ENCODE data around the gene PRKAG2. TPM values are rescaled to one million over a fixed set of nuclear protein-coding genes. Genes with fewer than 3 reads are reported as not detected.
"Not testable (repeated sequence)": the region's sequence is repeated elsewhere in the genome, so short reads cannot be mapped to it uniquely, and the experiment has no call there.

Gene PRKAG2
- total RNA-seq, 2 donors from 2014 or later = 38.3 to 78.5 TPM

DNA sequence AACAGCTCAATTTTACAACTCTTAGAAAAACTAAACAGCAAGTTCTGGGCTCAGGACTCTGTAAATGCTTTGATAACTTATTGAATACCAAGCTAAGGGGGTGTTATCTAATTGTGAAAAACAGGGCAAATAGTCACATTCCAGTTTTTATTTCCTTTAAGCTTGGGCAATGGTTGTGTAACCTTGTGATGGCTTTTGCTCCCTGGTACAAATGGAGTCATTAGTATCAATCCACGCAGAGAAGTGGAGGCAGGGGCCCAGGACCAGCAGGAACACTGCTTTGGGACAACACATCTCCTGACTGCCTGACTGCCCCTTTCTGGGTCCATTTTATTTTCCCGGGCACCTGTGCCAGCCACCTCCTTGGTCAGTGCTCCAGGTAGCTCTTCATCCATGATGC, 5.8 kb upstream of the PRKAG2 start:
- TF ChIP-seq, protein P1, sequence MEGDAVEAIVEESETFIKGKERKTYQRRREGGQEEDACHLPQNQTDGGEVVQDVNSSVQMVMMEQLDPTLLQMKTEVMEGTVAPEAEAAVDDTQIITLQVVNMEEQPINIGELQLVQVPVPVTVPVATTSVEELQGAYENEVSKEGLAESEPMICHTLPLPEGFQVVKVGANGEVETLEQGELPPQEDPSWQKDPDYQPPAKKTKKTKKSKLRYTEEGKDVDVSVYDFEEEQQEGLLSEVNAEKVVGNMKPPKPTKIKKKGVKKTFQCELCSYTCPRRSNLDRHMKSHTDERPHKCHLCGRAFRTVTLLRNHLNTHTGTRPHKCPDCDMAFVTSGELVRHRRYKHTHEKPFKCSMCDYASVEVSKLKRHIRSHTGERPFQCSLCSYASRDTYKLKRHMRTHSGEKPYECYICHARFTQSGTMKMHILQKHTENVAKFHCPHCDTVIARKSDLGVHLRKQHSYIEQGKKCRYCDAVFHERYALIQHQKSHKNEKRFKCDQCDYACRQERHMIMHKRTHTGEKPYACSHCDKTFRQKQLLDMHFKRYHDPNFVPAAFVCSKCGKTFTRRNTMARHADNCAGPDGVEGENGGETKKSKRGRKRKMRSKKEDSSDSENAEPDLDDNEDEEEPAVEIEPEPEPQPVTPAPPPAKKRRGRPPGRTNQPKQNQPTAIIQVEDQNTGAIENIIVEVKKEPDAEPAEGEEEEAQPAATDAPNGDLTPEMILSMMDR (IDR thresholded peaks at IDR 0.05) = no peak
- no peak for ATAC-seq (ENCODE audit: insufficient number of reproducible peaks, low FRiP score, low read depth)
- H3K27me3 ChIP-seq (replicated peaks; ENCODE audit: insufficient read depth) = no peaks in the 10 kb centered on the region
- peaks cover 4 to 5% of the 10 kb centered on the region in 2 donors for H3K4me1 ChIP-seq (ENCODE audit: control insufficient read depth in 1 of 2, low read depth in 2 of 2)
- DNase-seq (ENCODE audit: low spot score) = no peak
- H3K36me3 ChIP-seq = no peaks in the 10 kb centered on the region
- H3K4me3 ChIP-seq = no peak overlapping the region
- no peaks in the 10 kb centered on the region for H3K9me3 ChIP-seq
- no peak overlapping the region for H3K27ac ChIP-seq

DNA sequence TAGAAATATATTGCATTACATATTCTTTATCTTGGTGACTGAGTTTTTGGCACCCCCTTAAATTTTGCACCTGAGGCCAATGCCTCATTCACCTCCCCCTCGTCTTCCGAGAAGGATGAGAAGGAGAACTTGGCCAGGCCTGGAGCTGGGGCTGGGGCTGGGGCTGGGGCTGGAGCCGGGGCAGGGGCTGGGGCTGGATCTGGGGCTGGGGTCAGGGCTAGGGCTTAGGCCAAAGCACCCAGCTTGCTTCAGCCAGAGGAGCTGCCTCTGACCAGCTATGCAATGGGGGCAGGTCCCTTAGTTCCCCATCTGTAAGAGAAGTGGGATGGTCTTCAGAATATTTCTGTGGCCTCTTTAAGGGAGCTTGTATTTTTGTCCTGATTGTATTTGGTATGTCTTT, 3.8 kb upstream of the PRKAG2 start:
- ATAC-seq (ENCODE audit: insufficient number of reproducible peaks, low FRiP score, low read depth) (no peak), DNase-seq (ENCODE audit: low spot score) (no peak)
- H3K4me3 ChIP-seq = no peak overlapping the region
- no peaks in the 10 kb centered on the region for H3K9me3 ChIP-seq
- no peaks in the 10 kb centered on the region for H3K36me3 ChIP-seq
- H3K4me1 ChIP-seq (ENCODE audit: control insufficient read depth in 1 of 2, low read depth in 2 of 2) = peaks cover 4 to 6% of the 10 kb centered on the region in 2 donors
- H3K27me3 ChIP-seq (replicated peaks; ENCODE audit: insufficient read depth) = no peaks in the 10 kb centered on the region
- H3K27ac ChIP-seq = no peak overlapping the region
- TF ChIP-seq, protein P1 (IDR thresholded peaks at IDR 0.05) = no peak

DNA sequence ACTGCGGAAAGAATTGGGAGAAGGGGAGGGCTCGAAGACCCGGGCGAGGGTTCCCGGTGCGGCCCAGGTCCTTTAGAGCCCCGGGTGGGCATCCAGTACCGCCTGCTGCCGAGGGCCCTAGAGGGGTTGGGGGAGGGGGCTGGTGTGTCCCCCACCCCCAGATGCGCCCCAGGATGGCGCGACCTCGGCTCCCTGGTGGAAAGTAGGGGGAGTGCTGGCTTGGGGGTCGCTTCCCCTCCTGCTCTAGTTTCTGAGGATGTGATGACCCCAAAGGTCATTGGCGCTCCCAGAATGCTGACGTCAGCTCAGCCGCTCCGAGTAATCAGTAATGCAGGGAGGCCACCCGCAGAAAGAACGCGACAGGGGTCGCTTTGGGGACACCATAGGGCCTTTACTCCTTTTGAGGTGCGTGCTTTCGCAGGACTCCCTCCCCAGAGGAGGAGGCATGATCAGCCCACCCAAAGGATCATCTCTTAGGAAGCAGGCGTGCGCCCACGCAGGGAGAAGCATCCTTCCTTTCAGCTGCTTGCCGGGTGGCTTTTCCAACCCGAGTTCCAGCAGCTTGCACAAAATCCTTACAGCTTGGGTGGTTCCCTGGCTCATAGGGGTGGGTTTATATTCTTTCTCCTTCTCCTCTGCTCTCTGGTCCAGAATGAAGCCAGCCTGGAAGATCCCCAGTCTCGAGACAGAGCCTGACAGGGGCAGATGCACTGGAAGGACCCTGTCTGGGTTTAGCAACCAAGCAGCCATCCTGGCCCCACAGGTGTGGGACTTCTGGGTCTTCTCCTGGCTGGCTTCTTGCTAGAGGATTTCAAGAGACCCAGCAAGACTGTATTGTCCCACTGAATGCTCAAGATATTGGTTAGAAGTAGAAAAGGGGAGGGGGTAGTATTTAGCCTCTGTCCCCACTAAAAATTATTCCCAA, 1.3 kb upstream of the PRKAG2 start:
- Histone ChIP-seq H3K4me3 (peak overlapping the region; percentile 80), H3K4me1 (ENCODE audit: control insufficient read depth in 1 of 2, low read depth in 2 of 2) (peaks cover 4 to 15% of the 10 kb centered on the region in 2 donors), H3K9me3 (no peaks in the 10 kb centered on the region), H3K27ac (no peak overlapping the region), H3K27me3 (replicated peaks; ENCODE audit: insufficient read depth) (no peaks in the 10 kb centered on the region), H3K36me3 (no peaks in the 10 kb centered on the region)
- no peak for ATAC-seq (ENCODE audit: insufficient number of reproducible peaks, low FRiP score, low read depth)
- DNase-seq (ENCODE audit: low spot score) = no peak
- TF ChIP-seq, protein P1 (IDR thresholded peaks at IDR 0.05) = no peak

DNA sequence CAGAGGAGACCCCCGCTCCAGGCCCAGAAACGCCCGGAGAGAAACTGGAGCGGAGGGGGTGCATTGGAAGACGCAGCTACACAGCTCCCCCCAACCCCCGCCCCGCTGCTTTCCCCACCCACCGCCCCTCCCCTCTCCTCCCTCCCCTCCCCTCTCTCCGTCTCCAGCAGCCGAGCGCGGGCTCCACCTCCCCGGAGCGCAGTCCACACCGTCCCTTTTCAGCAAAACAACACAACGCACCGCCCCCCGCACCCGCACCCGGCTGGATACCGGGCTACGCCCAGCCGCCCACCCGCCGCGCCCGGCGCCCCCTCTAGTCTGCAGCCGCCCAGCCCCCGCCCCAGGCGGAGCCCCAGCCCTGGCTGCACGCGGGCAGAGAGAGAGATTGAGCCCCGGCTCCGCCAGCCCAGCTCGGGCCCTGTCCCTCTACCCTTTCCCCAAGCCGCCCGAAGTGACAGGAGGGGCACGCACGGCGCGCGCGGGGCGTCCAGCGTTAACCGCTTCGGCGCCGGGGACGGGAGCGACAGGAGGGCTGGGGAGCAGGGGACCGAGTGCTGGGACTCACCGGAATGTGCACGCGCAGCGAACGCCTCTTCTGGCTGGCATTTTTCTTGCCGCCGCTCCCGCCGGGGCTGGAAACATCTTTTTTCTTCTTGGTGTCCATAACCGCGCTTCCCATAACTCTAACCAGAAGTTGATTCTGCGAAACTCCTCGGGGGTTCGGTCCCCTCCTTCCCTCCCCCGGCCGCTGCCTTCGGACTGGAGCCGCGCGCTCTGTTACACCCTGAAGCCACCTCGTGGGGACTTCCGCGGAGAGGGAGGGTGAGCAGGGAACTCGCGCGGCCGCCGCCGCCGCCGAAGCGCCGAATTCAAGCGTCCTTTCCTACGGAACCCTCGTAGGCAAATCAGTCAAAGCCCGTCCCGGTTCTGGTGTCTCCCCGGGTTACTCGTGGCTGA, 695 bp downstream of the PRKAG2 start:
- TF ChIP-seq, protein P1 (IDR thresholded peaks at IDR 0.05) = no peak
- Histone ChIP-seq H3K27ac (peak overlapping the region; percentile 90 to 92), H3K4me3 (peak overlapping the region; percentile 80), H3K4me1 (ENCODE audit: control insufficient read depth in 1 of 2, low read depth in 2 of 2) (peaks cover 4 to 15% of the 10 kb centered on the region in 2 donors), H3K36me3 (no peaks in the 10 kb centered on the region), H3K9me3 (no peaks in the 10 kb centered on the region), H3K27me3 (replicated peaks; ENCODE audit: insufficient read depth) (no peaks in the 10 kb centered on the region)
- ATAC-seq (ENCODE audit: insufficient number of reproducible peaks, low FRiP score, low read depth) (no peak), DNase-seq (ENCODE audit: low spot score) (peak; percentile 34)

DNA sequence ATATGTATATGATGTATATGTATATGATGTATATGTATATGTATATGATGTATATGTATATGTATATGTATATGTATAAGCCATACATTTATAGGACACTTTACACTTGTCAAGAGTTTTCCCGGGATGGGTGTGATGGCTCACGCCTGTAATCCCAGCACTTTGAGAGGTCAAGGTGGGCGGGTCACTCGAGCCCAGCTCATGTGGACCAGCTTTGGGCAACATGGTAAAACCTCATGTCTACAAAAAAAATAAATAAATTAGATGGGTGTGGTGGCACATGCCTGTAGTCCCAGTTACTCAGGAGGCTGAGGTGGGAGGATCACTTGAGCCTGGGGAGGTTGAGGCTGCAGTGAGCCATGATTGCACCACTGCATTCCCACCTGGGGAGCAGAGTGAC, 2.4 kb downstream of the PRKAG2 start:
- not testable (repeated sequence) for H3K36me3 ChIP-seq; DNase-seq (ENCODE audit: low spot score); H3K9me3 ChIP-seq; ATAC-seq (ENCODE audit: insufficient number of reproducible peaks, low FRiP score, low read depth); H3K27me3 ChIP-seq (replicated peaks; ENCODE audit: insufficient read depth)
- Histone ChIP-seq H3K4me3 (peak overlapping the region; percentile 80), H3K4me1 (ENCODE audit: control insufficient read depth in 1 of 2, low read depth in 2 of 2) (peaks cover 4 to 25% of the 10 kb centered on the region in 2 donors), H3K27ac (peak overlapping the region in 1 of 2 donors; percentile 90)
